Raji (cell line): ENCODE measurements around the gene MEIS3.

Experiments used
- POLR2A ChIP-seq: IDR thresholded peaks from 2 replicates; pipeline ENCODE4 v1.6.1; 2011; ENCODE audit warnings: low read depth, low read length, control low read depth; ENCODE audit not compliant: insufficient read depth

Gene MEIS3

GRCh38 chr19:47357788-47358680 lies 61.3 kb downstream of the MEIS3 start:
- TF ChIP-seq POLR2A = no peak

GRCh38 chr19:47356900-47357299 lies 62.4 kb downstream of the MEIS3 start:
- no peak for TF ChIP-seq POLR2A

- no peak for TF ChIP-seq POLR2A
Measured at GRCh38 chr19:47353307-47353712, 66.0 kb downstream of the MEIS3 start.
